ENCODE measurements around the gene RNPC3.
"Not testable (repeated sequence)": the region's sequence is repeated elsewhere in the genome, so short reads cannot be mapped to it uniquely, and the experiment has no call there.

The RNPC3 gene

GRCh38 chr1:103523346-103523745 is 2.2 kb upstream of the RNPC3 start:
- H3K36me3 ChIP-seq (replicated peaks) = no peaks in the 10 kb centered on the region
- peaks cover 8% of the 10 kb centered on the region for H3K4me1 ChIP-seq
- H3K9me3 ChIP-seq = no peaks in the 10 kb centered on the region
- DNase-seq (ENCODE audit: low spot score in 2 of 2) = no peak
- H3K4me3 ChIP-seq = no peak overlapping the region
- in situ Hi-C loops (cut with MboI; ENCODE audit: low sequenced_read_pairs) = no loop called here
- H3K27me3 ChIP-seq (ENCODE audit: low read depth) = no peaks in the 10 kb centered on the region

GRCh38 chr1:103525114-103525606 is 339 bp upstream of the RNPC3 start:
- H3K4me1 ChIP-seq = peaks cover 12% of the 10 kb centered on the region
- in situ Hi-C loops (cut with MboI; ENCODE audit: low sequenced_read_pairs) = no loop called here
- H3K4me3 ChIP-seq = peak overlapping the region; percentile 23
- no peaks in the 10 kb centered on the region for H3K9me3 ChIP-seq
- peak in 1 of 2 experiments; percentile 74 for DNase-seq (ENCODE audit: low spot score in 2 of 2)
- H3K36me3 ChIP-seq (replicated peaks) = peaks cover 5% of the 10 kb centered on the region; the same call in 1 of the 2 replicates
- no peaks in the 10 kb centered on the region for H3K27me3 ChIP-seq (ENCODE audit: low read depth)

GRCh38 chr1:103527331-103527730 is 1.8 kb downstream of the RNPC3 start:
- no peaks in the 10 kb centered on the region for H3K27me3 ChIP-seq (ENCODE audit: low read depth)
- no peaks in the 10 kb centered on the region for H3K9me3 ChIP-seq
- DNase-seq (ENCODE audit: low spot score in 2 of 2) = no peak
- H3K4me1 ChIP-seq = peaks cover 12% of the 10 kb centered on the region
- H3K36me3 ChIP-seq (replicated peaks) = peaks cover 9% of the 10 kb centered on the region
- H3K4me3 ChIP-seq = peak overlapping the region; percentile 83
- in situ Hi-C loops (cut with MboI; ENCODE audit: low sequenced_read_pairs) = no loop called here

- DNase-seq (ENCODE audit: low spot score in 2 of 2) = no peak
- Histone ChIP-seq H3K27me3 (ENCODE audit: low read depth) (no peaks in the 10 kb centered on the region), H3K4me3 (no peak overlapping the region), H3K4me1 (peaks cover 12% of the 10 kb centered on the region), H3K9me3 (no peaks in the 10 kb centered on the region), H3K36me3 (replicated peaks) (peaks cover 11% of the 10 kb centered on the region)
- in situ Hi-C loops (cut with MboI; ENCODE audit: low sequenced_read_pairs) = no loop called here
Observed at GRCh38 chr1:103529746-103530145, 4.2 kb downstream of the RNPC3 start.

GRCh38 chr1:103538226-103538625 is 12.7 kb downstream of the RNPC3 start:
- DNase-seq (ENCODE audit: low spot score in 2 of 2) = no peak
- Histone ChIP-seq H3K9me3 (no peaks in the 10 kb centered on the region), H3K36me3 (replicated peaks) (peaks cover 46% of the 10 kb centered on the region), H3K4me1 (no peaks in the 10 kb centered on the region), H3K4me3 (no peak overlapping the region), H3K27me3 (ENCODE audit: low read depth) (no peaks in the 10 kb centered on the region)
- in situ Hi-C loops (cut with MboI; ENCODE audit: low sequenced_read_pairs) = no loop called here

- Histone ChIP-seq H3K27me3 (ENCODE audit: low read depth) (no peaks in the 10 kb centered on the region), H3K4me1 (no peaks in the 10 kb centered on the region), H3K36me3 (replicated peaks) (peaks cover 56% of the 10 kb centered on the region), H3K4me3 (no peak overlapping the region), H3K9me3 (no peaks in the 10 kb centered on the region)
- DNase-seq (ENCODE audit: low spot score in 2 of 2) = no peak
- in situ Hi-C loops (cut with MboI; ENCODE audit: low sequenced_read_pairs) = no loop called here
Observed at GRCh38 chr1:103541431-103541830, 15.9 kb downstream of the RNPC3 start.

- Histone ChIP-seq H3K9me3 (no peaks in the 10 kb centered on the region), H3K4me1 (peaks cover 8% of the 10 kb centered on the region), H3K36me3 (replicated peaks) (peaks cover 57% of the 10 kb centered on the region), H3K4me3 (no peak overlapping the region), H3K27me3 (ENCODE audit: low read depth) (no peaks in the 10 kb centered on the region)
- no peak for DNase-seq (ENCODE audit: low spot score in 2 of 2)
- in situ Hi-C loops (cut with MboI; ENCODE audit: low sequenced_read_pairs) = no loop called here
Observed at GRCh38 chr1:103546496-103546895, 21.0 kb downstream of the RNPC3 start.

GRCh38 chr1:103547840-103548239 is 22.3 kb downstream of the RNPC3 start:
- Histone ChIP-seq H3K36me3 (replicated peaks) (peaks cover 61% of the 10 kb centered on the region), H3K9me3 (no peaks in the 10 kb centered on the region), H3K4me1 (peaks cover 8% of the 10 kb centered on the region), H3K27me3 (ENCODE audit: low read depth) (no peaks in the 10 kb centered on the region), H3K4me3 (no peak overlapping the region)
- DNase-seq (ENCODE audit: low spot score in 2 of 2) = peak; percentile 53 to 63
- in situ Hi-C loops (cut with MboI; ENCODE audit: low sequenced_read_pairs) = no loop called here

- H3K4me1 ChIP-seq = no peaks in the 10 kb centered on the region
- no peaks in the 10 kb centered on the region for H3K36me3 ChIP-seq (replicated peaks)
- H3K4me3 ChIP-seq = no peak overlapping the region
- no peaks in the 10 kb centered on the region for H3K9me3 ChIP-seq
- H3K27me3 ChIP-seq (ENCODE audit: low read depth) = no peaks in the 10 kb centered on the region
- DNase-seq (ENCODE audit: low spot score in 2 of 2) = no peak
- in situ Hi-C loops (cut with MboI; ENCODE audit: low sequenced_read_pairs) = no loop called here
Observed at GRCh38 chr1:103560427-103560826, 34.9 kb downstream of the RNPC3 start.

GRCh38 chr1:103561124-103561523 is 35.6 kb downstream of the RNPC3 start:
- H3K4me1 ChIP-seq; H3K4me3 ChIP-seq; in situ Hi-C loops (cut with MboI; ENCODE audit: low sequenced_read_pairs): not testable (repeated sequence)

GRCh38 chr1:103561643-103562395 is 36.3 kb downstream of the RNPC3 start:
- in situ Hi-C loops (cut with MboI; ENCODE audit: low sequenced_read_pairs) = no loop called here
- no peak overlapping the region for H3K4me3 ChIP-seq
- no peak for DNase-seq (ENCODE audit: low spot score in 2 of 2)

More at GRCh38 chr1:103561124-103561523, 35.6 kb downstream of the RNPC3 start:
- DNase-seq (ENCODE audit: low spot score in 2 of 2); H3K36me3 ChIP-seq (replicated peaks); H3K9me3 ChIP-seq; H3K27me3 ChIP-seq (ENCODE audit: low read depth): not testable (repeated sequence)

GRCh38 chr1:103563056-103563455 is 37.6 kb downstream of the RNPC3 start:
- Histone ChIP-seq H3K36me3 (replicated peaks) (no peaks in the 10 kb centered on the region), H3K4me3 (no peak overlapping the region), H3K27me3 (ENCODE audit: low read depth) (no peaks in the 10 kb centered on the region), H3K9me3 (no peaks in the 10 kb centered on the region), H3K4me1 (no peaks in the 10 kb centered on the region)
- in situ Hi-C loops (cut with MboI; ENCODE audit: low sequenced_read_pairs) = no loop called here
- DNase-seq (ENCODE audit: low spot score in 2 of 2) = no peak

More at GRCh38 chr1:103561643-103562395, 36.3 kb downstream of the RNPC3 start:
- no peaks in the 10 kb centered on the region for H3K27me3 ChIP-seq (ENCODE audit: low read depth)
- H3K36me3 ChIP-seq (replicated peaks) = no peaks in the 10 kb centered on the region
- H3K4me1 ChIP-seq = no peaks in the 10 kb centered on the region
- H3K9me3 ChIP-seq = no peaks in the 10 kb centered on the region

- Histone ChIP-seq H3K4me3 (no peak overlapping the region), H3K36me3 (replicated peaks) (no peaks in the 10 kb centered on the region), H3K9me3 (no peaks in the 10 kb centered on the region), H3K27me3 (ENCODE audit: low read depth) (no peaks in the 10 kb centered on the region), H3K4me1 (no peaks in the 10 kb centered on the region)
- in situ Hi-C loops (cut with MboI; ENCODE audit: low sequenced_read_pairs) = no loop called here
- DNase-seq (ENCODE audit: low spot score in 2 of 2) = no peak
Observed at GRCh38 chr1:103569493-103569892, 44.0 kb downstream of the RNPC3 start.

- H3K4me1 ChIP-seq; H3K36me3 ChIP-seq (replicated peaks); H3K4me3 ChIP-seq; H3K9me3 ChIP-seq; DNase-seq (ENCODE audit: low spot score in 2 of 2); H3K27me3 ChIP-seq (ENCODE audit: low read depth); in situ Hi-C loops (cut with MboI; ENCODE audit: low sequenced_read_pairs): not testable (repeated sequence)
Observed at GRCh38 chr1:103571289-103571688, 45.8 kb downstream of the RNPC3 start, which contains the start of gene AMY2B. Gene AMY2B (plus strand): TSS chr1:103571589. CDS start chr1:103571603, 14 bp downstream.
